Activated CD4-positive, CD25-positive, alpha-beta regulatory T cell (primary cell): Measurements from ENCODE around the gene ATP6V0C.
"Not testable (repeated sequence)": the region's sequence is repeated elsewhere in the genome, so short reads cannot be mapped to it uniquely, and the experiment has no call there.

Experiments
- DNase-seq, 4 experiments: peaks; one replicate each; lab custom pipeline; 2025; lab: John Stamatoyannopoulos, UW

Gene ATP6V0C

DNA sequence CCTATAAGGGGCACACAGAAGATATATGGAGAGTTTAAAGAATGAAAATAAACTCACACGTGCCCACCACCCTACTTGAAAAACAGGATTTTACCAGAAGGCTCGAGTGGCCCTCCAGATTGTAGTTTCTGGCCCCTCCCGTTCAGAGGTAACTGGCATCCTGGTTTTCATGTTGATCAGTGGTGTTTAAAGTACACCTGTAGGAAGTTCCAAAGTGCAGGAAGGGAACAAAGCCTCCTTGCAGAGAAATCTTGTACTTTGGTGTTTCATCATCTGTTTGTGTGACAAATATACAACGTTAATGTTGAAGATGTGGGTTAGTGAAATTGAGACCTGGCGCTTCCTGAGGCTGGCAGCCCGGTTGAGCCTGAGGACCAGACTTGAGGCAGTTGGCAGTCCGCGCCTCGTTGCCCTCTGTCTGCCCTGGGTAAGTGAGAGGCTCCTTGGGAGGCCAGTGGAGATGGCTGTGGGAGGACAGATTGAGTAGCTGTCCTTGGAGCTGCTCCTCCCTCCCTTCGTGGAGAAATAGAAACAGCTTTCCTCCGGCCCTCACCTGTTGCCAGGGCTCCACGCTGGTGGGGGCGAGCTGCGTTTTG, 36.6 kb downstream of the ATP6V0C start:
- DNase-seq, result not testable (repeated sequence)

- DNase-seq, result not testable (repeated sequence)
Measured at GRCh38 chr16:2551420-2551889, 37.7 kb downstream of the ATP6V0C start.

GRCh38 chr16:2554709-2555425, 41.1 kb downstream of the ATP6V0C start:
- not testable (repeated sequence) for DNase-seq

GRCh38 chr16:2557150-2557549, 43.4 kb downstream of the ATP6V0C start:
- not testable (repeated sequence) for DNase-seq

- DNase-seq, result not testable (repeated sequence)
Measured at GRCh38 chr16:2560131-2560797, 46.5 kb downstream of the ATP6V0C start.

DNA sequence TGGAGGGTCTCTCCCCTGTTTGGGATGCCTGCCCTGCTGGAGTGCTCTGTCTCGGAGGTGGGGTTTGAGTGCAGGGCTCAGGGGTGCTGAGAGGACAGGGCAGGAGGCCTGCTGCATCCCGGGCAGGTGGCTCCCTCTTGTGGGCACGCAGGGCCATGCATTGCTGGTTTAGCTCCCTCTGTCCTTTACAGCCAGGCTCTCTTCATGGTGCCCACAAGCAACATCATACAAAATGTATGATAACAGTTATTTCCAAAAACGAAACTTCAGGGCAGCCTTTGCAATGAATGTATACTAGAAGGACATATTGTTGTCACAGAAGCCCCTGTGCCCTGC, 47.0 kb downstream of the ATP6V0C start:
- not testable (repeated sequence) for DNase-seq

GRCh38 chr16:2567506-2567905, 53.8 kb downstream of the ATP6V0C start:
- not testable (repeated sequence) for DNase-seq

GRCh38 chr16:2568573-2568972, 54.8 kb downstream of the ATP6V0C start:
- DNase-seq, result not testable (repeated sequence)
